Activated CD4-positive, alpha-beta T cell treated with anti-CD3 and anti-CD28 coated beads for 1 hour (primary cell): ENCODE data around the gene TRMU.

Source experiments
- DNase-seq: peaks from one replicate; pipeline ENCODE4 v3.0.0-alpha.2; 2020

The TRMU gene

GRCh38 chr22:46335201-46336118, at the start of gene TRMU:
TRMU (plus strand) TSS chr22:46335714; CDS start chr22:46335765, 51 bp downstream.
- peak; percentile 55 for DNase-seq

DNA sequence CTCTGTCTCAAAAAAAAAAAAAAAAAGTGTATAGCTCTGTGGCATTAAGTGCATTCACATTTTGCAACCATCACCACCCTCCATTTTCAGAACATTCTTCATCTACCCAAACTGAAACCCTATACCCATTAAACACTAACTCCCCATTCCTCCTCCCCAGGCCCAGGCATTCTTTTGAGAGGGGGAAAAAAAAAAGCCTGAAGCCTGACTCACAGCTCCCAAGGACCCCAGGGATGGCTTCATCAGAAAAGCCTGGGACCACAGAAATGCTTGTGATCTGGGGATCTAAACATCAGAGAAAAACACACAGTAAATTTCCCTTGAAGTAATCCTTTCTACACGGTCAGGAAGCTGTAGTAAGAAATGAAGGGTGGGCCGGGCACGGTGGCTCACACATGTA, 49.5 kb upstream of the TRMU start:
- no peak for DNase-seq

DNA sequence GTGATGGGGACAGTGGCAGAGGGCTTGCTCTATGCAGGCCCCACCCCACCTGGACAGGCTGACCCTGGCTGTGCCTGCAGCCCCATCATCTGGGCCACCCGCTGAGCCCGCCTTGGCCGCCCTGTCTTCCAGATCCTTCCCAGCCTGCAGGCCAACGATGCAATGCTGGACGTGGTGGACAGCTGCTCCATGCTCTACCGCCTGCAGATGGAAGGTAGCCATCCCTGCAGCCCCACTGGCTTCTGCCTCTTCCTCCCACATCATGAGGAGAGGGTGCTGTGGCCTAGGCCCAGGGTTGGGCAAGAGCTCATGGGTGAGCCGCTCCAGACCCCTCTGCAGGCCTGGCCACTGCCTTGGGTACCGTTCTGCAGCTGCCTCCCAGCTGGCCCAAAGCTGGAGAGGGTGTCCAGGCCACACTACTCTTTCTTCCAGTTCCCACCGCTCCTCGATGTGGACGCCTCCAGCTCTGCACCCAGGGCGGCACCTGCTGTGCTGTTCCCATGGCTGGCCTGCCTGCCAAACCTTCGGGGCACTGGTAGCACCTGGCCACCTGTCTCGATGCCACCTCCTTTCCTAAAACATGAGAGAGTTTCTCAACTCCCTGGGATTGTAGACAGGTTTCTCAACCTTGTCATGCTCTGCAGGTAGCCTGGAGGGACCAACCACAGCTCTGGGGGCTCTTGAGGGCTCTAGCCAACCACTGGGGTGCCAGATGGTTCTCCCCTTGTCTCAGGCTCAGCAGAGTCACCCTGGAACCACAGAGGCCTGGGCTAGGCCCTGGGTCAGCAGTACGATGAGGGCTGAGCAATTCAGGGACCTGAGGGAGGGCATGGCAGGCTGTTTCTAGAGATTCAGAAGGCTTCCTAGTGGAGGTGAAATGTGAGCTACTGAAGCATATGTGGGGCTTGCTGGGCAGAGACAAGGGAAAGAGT, 48.3 kb upstream of the TRMU start:
- no peak for DNase-seq

DNA sequence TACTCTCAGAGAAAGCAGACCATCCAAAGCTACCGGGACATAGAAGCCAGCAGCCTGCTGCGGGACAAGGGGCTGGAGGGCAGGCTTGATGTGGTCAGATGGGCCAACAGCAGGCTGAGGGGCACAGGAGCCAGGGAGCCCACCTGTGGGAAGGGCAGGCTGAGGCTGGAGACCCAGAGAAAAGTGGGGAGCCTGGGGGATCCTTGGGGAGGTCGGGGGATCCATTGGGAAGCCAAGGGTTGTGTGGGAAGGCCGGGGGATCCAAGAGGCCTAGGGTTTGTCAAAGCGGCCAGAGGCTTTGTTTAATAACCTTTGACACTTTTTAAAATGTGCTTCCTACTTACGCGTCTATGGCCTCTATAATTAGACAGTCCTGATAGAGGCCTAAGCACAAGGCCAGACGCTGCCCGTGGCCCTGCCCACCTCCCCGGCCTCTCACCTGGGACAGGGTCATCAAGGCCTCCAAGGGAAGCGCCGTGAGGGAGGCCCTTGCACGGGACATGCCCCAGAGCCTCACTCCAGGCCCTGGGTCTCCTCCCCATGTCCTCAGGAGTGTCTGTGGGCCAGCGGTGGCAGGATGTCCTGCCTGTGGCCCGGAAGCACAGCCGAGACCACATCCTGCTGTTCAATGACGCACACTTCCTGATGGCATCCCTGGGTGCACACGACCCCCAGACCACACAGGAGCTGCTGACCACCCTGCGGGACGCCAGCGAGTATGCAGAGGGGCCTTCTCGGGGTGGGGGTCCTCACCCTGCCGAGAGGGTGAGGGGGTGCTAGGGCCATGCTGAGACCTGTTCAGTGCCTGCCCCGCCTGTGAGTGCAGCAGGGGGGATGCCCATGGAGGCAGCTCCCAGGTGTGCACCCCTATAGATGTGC, 47.4 kb upstream of the TRMU start:
- no peak for DNase-seq

DNA sequence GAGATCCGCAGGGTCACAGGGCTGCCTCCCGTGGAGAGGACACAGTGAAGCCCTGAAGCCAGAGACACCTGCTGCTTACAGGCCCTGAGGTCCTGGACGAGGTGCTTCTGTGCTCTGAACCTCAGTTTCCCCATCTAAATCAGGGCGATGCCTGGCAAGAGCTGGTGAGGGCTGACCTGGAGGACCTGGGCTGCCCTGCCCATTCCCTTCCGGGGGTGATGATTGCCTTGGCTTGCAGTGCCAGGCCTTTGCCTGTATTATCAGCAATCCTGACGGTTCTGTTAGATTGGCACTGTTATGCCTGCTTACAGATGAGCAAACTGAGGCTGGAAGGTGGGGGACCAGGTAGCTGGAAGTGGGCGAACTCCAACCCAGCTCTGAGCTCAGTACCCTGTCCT, 46.7 kb upstream of the TRMU start:
- no peak for DNase-seq

GRCh38 chr22:46289244-46289891, 46.1 kb upstream of the TRMU start:
- DNase-seq: no peak

GRCh38 chr22:46290121-46290842, 45.2 kb upstream of the TRMU start:
- DNase-seq: no peak

DNA sequence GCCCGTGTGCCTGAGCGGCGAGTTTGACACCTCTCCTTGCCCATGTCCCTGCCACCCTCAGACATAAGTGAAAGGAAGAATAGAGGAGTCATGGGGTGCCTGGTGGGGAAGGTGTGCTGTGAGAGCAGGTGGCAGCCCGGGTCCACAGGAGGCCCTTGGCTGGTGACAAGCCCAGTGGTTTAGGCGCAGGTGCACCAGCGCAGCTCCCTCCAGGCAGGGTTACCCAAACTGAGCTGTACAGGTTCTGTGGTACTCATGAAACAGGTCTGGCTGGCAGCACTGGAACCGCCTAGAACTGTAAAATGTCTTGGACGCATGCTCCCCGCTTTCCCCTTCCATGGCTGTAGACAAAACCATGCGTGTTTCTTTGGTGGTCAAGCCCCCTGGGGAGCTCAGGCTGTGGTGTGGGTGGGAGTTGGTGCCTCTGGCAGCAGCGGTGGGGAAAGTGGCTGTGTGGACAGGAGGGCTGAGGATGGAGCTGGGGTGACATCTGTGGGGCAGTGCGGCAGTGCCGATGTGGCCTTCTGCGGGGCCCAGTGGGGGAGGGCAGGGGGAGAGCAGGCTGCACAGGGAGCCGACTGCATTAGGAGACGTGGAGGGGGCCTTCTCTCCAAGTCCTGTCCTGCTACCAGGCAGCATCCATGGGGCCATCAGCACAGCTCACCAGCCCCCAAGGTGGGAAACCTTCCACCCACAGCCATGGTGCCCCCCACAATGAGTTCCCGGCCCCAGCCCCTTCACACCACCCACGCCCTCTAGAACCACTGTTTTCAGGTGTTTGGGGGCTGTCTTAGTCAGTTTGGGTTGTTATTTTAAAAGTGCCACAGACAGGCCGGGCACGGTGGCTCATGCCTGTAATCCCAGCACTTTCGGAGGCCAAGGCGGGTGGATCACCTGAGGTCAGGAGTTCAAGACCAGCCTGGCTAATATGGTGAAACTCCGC, 44.4 kb upstream of the TRMU start:
- no peak for DNase-seq

DNA sequence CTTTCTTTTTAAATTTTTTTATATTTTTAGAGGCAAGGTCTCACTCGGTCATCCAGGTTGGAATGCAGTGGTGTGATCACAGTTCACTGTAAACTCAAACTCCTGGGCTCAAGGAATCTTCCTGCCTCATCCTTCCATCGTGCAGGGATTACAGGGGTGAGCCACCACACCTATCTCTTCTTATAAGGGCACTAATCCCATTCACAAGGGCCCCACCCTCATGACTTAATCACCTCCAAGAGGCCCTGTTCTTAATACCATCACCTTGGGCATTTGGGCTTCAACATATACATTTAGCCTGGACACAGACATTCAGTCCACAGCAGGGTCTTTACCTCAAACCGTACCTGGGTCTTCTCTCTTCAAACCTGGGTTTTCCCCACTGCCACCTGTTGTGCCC, 43.3 kb upstream of the TRMU start:
- no peak for DNase-seq

DNA sequence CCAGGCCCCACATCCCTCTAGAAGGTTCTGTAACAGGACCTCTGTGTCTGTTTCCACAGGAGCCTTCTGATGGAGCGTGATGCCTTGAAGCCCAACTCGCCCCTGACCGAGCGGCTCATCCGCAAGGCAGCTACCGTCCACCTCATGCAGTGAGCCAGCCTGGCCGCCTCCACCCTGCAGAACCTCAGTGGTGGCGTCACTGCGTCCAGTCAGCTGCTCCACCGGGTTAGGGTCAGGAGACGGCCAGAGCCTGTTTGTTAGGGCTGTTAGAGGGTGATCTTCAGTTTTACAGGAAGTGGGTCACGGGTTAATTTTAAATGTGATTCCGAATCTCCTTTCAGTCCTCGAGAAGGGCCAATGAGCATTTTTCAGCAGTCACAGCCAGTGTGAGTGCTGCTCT, 42.8 kb upstream of the TRMU start:
- no peak for DNase-seq

GRCh38 chr22:46293577-46294260, 41.8 kb upstream of the TRMU start:
- DNase-seq: no peak

GRCh38 chr22:46294784-46295183, 40.7 kb upstream of the TRMU start:
- no peak for DNase-seq

- DNase-seq: no peak
Measured at GRCh38 chr22:46295277-46295971, 40.1 kb upstream of the TRMU start.

- DNase-seq: peak; percentile 96
Measured at GRCh38 chr22:46296257-46297150, 39.0 kb upstream of the TRMU start, which contains the start of gene GTSE1. GTSE1 (plus strand) TSS chr22:46296870; CDS start chr22:46297401, 531 bp downstream.

GRCh38 chr22:46297151-46297812, 38.2 kb upstream of the TRMU start:
- DNase-seq: no peak

- DNase-seq: no peak
Measured at GRCh38 chr22:46299101-46299500, 36.4 kb upstream of the TRMU start.

- no peak for DNase-seq
Measured at GRCh38 chr22:46300491-46300890, 35.0 kb upstream of the TRMU start.
